ENCODE results near the gene IMMP2L.

DNA sequence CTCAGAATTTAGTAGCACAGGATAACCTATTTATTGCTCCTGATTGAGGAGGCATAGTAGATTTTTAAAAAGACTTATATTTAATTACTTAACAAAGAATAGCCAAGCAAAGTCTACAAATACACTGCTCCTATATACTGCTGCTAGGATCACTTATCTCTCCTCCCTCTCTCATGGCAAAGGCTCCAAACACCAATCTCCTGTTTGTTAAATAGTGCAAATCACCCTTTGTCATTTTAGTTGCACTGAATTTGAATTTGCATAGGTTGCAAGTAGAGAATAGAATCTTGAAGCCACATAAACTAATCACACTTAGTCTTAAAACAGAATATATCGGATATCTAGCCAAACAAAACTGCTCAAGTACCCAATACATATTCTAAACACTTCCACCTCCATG, 690.4 kb downstream of the IMMP2L start:
- TF ChIP-seq, protein P1, sequence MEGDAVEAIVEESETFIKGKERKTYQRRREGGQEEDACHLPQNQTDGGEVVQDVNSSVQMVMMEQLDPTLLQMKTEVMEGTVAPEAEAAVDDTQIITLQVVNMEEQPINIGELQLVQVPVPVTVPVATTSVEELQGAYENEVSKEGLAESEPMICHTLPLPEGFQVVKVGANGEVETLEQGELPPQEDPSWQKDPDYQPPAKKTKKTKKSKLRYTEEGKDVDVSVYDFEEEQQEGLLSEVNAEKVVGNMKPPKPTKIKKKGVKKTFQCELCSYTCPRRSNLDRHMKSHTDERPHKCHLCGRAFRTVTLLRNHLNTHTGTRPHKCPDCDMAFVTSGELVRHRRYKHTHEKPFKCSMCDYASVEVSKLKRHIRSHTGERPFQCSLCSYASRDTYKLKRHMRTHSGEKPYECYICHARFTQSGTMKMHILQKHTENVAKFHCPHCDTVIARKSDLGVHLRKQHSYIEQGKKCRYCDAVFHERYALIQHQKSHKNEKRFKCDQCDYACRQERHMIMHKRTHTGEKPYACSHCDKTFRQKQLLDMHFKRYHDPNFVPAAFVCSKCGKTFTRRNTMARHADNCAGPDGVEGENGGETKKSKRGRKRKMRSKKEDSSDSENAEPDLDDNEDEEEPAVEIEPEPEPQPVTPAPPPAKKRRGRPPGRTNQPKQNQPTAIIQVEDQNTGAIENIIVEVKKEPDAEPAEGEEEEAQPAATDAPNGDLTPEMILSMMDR (IDR thresholded peaks at IDR 0.05), result no peak
- TF ChIP-seq EP300 (IDR thresholded peaks at IDR 0.05) (no peak), POLR2A (IDR thresholded peaks at IDR 0.05) (no peak)
